Inflammatory macrophage treated with lipopolysaccharide for 1 hour (primary cell): ENCODE data around the gene ZNF275.
"Not testable (repeated sequence)": the region's sequence is repeated elsewhere in the genome, so short reads cannot be mapped to it uniquely, and the experiment has no call there.

ENCODE experiments used
- DNase-seq, 2 donors: peaks; one replicate each; pipeline ENCODE4 v3.0.0-alpha.2; 2020 to 2022

ZNF275 gene

GRCh38 chrX:153361781-153362397 lies 27.9 kb downstream of the ZNF275 start:
- DNase-seq: no peak

DNA sequence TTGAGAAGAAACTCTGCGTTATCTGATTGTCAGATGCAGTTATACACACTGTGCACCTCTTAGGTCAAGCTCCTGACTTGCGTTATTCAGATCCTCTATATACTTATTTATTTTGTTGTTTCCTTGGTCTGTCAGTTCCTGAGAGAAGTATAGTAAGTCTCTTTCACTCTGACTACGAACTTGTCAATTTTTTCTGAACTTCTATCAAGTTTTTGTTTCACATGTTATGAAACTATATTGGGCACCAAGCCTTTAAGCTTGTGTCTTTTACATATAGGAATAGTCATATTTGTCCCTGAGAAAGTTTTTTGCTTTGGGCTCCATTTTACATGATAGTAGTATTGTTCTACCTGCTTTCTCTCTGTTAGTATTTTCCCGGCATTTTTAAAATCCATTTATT lies 31.7 kb downstream of the ZNF275 start:
- no peak for DNase-seq

GRCh38 chrX:153366119-153366518 lies 32.2 kb downstream of the ZNF275 start:
- no peak for DNase-seq

DNA sequence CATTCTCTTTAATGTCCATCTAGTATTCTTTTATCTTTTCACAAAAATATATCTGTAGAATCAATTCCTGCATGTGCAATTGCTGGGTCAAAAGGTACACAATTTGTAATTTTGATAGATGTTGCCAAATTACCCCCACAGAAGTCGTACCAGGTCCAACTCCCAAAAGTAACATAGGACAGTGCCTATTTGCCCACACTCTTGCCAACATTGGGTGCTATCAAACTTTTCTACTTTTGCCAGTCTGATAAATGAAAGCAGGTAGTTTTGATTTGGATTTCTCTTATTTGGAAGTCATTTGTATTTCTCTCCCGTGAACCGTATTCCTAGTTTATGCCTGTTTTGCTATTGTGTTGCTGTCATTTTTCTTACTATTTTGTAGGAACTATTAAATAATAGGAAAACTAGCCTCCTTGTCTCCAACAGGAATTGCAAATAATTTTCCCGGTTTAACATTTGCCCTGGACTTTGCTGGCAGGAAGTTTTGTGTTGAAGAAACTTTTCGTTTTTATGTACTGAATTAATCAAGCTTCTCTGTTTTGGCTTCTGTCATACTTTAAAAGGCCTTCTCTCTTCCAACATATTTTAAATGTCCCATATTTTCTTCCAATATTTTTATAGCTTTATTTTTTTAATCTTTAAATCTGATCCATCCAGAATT lies 33.1 kb downstream of the ZNF275 start:
- DNase-seq: no peak

- DNase-seq: no peak
Measured at GRCh38 chrX:153370293-153371055, 36.5 kb downstream of the ZNF275 start.

- DNase-seq: no peak
Measured at GRCh38 chrX:153371256-153371655, 37.3 kb downstream of the ZNF275 start.

DNA sequence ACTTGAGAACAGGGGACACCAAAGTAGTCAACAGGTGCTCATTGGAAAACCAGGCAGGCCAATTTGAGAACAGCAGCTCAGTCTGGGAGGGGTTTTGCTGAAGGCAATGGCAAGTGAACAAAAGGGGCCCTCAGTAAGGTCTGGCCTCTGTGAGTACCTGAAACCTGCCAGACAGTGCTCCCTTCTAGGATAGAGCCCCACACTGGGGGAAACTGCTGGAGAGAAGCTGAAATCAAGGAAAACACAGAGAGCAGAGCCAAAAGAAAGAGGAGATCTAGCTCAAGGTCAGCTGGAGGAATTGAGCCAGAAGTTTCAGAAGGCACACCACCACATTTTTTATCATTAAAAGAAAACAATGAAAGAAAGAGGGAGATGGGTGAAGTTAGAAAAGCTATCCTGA lies 39.0 kb downstream of the ZNF275 start:
- DNase-seq: no peak

GRCh38 chrX:153374426-153374825 lies 40.5 kb downstream of the ZNF275 start:
- no peak for DNase-seq

DNA sequence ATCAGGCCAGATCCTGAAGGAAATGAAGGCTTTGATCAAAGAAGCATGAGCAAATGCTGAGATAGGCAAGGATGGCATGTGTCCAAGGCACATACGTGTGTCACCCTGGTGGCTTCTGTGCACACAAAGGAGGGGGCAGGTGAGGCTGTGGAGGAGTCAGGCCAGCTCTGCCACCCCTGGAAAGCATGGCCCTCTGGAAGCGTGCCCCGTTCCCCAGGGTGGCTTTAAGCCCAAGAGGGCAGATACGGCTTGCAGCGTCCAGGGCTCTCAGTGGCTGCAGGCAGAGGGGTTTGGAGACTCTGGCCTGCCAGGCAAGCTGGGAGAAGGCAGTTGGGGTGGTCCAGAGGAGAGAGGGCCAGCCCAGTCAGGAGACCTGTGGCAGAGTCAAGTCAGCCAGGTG lies 41.6 kb downstream of the ZNF275 start:
- DNase-seq: no peak

DNA sequence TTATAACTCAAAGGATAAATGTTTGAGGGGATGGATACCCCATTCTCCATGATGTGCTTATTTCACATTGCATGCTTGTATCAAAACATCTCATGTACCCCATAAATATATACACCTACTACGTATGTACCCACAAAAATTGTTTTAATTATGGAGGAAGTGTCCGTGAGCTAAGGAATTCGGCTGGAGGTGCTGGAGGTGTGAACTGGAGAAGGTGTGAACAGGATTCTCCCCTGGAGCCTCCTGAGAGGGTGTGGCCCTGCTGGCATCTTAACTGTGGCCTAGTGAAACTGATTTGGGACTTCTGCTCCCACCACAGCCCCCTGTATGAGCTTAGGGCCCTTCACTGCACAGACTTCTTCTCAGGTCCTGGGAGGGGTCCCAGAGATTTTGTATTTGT lies 43.8 kb downstream of the ZNF275 start:
- no peak for DNase-seq

DNA sequence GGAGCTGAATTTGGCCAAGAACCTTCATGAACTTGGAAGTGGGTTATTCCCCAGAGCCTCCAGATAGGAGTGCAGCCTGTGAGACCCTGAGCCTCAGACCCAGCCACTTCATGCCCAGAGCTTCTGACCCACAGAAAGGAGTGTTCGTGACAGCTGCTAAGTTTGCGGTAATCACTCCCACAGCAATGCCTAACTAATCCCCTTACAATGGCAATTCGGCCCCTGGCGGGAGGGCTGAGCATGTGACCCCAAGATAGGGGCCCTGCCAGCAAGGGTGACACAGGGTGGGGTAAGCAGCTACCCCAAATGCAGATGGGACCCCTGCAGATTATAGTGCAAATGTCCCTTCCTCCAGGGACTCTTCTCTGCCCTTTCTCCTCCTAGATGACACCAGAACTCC lies 44.7 kb downstream of the ZNF275 start:
- no peak for DNase-seq

DNA sequence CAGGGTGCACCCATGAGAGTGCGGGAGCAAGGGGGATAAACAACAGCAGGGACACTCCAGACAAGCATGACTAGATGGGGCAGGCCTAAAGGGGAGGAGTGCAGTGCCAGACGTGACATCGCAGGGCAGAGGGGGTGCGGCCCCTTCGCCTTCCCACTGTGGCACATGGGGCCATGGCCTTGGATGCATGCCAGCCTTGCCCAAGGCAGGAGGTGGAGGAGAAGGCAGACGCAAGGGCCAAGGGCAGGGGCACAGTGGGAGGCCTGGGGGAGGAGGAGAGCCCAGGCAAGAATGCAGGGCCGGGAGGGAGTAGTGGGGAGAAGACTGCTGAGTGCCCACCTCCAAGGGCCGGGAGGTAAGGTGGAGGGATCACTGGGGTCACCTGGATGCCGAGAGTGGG lies 45.6 kb downstream of the ZNF275 start:
- no peak for DNase-seq

GRCh38 chrX:153379971-153380581 lies 46.1 kb downstream of the ZNF275 start:
- no peak for DNase-seq

GRCh38 chrX:153380691-153381090 lies 46.7 kb downstream of the ZNF275 start:
- no peak for DNase-seq

DNA sequence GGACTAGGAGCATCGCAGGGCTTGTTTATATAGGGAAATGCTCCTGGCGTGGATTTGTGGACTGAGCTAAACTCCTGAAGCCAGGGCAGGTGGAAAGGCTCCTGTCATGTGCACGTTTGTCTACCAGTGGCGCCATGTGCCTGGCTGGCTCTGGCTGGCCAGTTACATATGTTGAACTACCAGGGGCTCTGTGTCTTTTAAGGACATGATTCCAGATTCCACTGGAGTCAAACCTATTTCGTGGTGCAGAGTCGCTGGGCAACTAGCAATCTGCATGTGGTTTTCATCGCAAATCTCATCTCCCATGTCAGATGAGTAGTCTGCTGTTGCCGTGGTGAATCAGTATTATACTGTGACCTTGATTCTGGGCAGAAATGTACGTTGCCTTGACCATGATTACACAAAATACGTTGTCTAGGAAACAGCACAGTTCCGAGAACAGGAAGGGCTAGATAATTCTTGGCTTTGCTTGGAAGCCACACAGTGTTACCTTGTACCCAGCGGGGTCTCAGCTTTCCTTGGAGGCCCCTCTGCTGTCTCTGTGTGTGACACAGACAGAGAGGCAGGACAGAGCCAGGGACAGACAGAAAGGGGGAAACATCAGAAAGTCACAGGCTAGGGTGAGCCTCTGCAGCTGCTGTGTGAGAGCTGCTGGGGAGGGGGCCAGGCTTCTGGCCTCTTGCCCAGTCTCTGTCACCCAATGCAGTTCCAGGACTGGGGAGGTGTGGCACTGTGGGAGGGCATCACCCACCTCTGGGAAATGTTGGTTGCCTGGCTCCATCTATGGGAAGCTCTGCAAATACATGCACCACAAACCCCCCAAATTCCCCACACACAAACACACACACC lies 48.0 kb downstream of the ZNF275 start:
- no peak for DNase-seq

DNA sequence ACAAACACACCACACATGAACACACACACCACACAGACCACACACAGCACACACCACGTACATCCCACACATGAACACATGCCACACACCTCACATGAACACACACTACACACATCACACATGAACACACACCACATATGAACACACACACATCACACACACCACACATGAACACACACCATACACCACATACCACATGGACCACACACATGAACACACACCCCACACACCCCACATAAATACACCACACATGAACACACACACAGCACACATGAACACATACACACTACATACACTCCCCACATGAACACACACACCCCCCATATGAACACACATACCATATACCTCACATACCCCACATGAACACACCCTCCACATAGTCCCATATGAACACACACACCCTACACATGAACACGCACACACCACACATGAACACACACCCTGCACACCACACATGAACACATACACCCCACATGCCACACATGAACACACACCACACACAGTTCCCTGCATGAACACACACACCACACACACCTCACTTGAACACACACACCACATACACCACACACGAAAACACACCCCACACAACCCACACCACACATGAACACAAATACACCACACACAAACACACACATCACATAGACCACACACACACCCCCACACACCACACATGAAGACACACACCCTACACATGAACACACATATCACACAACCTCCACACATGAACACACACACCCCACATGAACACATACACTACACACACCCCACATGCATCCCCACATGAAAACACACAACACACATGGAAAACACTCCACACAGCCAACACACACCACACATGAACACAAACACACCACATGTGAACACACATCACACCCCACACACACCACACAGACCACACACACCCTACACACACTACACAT lies 48.9 kb downstream of the ZNF275 start:
- DNase-seq: no peak

DNA sequence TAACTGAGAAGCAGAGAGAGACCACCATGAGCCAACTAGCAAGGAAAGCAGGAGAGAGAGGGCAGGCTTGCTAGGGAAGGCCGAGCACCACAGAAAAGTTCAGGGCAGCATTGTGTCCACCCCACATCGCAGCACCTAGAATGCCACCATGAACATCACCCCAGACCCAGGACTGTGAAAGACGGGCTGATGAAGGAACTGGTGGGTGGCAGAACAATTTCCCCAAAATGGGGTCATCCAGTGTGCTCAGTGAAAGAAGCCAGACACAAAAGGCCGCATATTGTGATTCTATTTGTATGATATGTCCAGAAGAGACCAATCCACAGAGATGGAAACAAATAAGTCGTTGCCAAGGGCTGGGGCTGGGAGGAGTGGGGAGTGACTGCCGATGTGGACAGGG lies 50.4 kb downstream of the ZNF275 start:
- DNase-seq: no peak

DNA sequence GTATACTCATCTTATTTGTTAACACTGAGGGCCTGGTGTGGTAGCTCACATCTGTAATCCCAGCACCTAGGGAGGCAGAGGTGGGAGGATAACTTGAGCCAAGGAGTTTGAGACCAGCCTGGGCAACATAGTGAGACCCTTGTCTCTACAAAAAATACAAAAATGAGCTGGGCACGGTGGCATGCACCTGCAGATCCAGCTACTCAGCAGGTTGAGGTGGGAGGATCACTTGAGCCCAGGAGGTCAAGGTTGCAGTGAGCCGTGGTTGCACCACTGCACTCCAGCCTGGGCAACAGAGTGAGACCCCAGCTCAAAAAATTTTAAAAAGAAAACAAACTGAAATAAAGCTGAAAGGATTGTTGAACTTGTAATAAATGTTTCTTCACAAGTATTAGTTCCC lies 51.0 kb downstream of the ZNF275 start:
- not testable (repeated sequence) for DNase-seq

DNA sequence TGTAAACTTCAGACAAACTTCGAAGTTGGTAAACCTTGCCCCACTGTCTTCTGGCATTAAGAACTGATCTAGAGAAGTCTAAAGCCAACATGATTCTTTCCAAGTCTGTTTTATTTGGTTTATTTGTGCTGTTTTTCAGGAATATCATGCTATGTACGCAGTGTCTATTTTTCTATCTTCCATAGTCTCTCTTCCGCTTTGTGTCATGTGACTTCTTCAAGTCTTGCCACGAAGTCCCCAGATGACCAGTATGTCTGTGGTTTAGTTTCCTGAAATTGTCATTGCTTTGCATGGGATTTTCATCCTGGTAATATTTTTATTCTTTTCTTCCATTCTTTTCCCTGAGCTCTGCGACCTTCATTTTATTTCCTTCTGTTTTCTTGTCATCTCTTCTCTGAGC lies 52.1 kb downstream of the ZNF275 start:
- DNase-seq: no peak

DNA sequence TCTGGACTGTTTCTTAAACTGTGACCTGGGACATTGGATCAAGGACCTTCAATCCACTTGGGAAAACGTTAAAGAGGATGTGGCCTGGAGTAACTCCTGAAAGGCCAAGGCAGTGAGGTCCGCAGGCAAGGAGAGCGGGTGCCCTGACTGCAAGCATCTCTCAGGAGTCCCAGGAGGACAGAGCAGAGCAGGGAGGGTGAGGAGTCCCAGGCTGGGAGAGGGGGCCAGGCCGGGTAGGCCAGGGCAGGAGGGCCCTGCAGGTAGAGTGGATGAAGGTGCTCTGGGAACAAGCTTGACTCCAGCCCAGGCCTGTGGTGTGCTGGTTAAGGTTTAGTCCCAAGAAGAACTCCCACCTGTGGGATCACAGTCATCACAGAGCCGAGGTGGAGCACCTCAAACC lies 53.4 kb downstream of the ZNF275 start:
- no peak for DNase-seq

DNA sequence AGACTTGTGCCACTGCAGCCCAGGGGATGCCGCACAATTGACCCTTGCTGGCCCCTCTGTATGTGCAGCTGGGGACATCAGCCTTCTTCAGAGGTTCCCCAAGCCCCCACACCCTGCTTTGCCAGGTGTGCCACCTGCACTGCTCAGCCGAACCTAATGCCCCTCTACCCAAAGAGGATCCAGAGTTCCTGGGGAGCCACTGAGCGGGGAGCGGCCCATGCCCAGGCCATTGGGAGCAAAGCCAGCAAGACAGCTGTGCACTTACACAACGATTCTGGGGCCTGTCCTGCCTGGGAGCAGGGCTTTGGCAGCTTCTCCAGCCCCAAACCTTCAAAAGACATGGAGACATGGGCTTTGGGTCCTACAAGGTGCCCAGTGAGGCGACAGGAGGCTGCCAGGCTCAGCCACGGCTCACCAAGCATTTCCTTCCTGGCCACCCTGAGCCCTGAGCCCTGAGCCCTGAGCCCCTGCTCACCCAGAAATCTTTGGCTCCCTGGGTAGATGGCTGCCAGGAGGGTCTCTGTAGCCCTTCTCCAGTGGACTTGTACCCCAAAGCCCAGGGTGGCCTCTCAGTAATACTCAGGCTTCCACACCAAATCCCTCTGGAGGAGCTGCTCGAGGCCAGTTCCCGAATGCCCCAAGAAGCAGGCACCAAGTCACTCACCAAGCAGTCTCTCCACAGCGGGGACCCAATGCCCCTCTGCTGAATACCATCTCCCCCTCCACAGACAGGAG lies 54.2 kb downstream of the ZNF275 start:
- DNase-seq: no peak
